SU-DHL-6 (cell line): ENCODE results near the gene ATP9A.

Experiments used
- H2AFZ ChIP-seq: fragments of 200-600 bp; sonication (generic); 2 replicates; pipeline ENCODE4 v1.6.1; 2014; ENCODE audit warnings: low read depth, mild to moderate bottlenecking, moderate library complexity, mixed read lengths, antibody characterized with exemption, low read length; ENCODE audit not compliant: severe bottlenecking
- H3F3A ChIP-seq: fragments of 200-600 bp; shearing (Covaris generic); 2 replicates; pipeline ENCODE4 v1.6.0; 2016; ENCODE audit warnings: antibody characterized with exemption, mild to moderate bottlenecking; ENCODE audit not compliant: insufficient read depth
- H3K27ac ChIP-seq: fragments of 200-600 bp; sonication (generic); 2 replicates; pipeline ENCODE4 v1.5.1; 2016; ENCODE audit warnings: low read depth, mild to moderate bottlenecking, low read length, moderate library complexity, mixed read lengths
- H3K27me3 ChIP-seq: fragments of 200-600 bp; sonication (generic), shearing (Covaris generic); 2 replicates; pipeline ENCODE4 v1.6.0; 2014; ENCODE audit warnings: mild to moderate bottlenecking, low read length
- H3K36me3 ChIP-seq: fragments of 200-600 bp; sonication (generic); 2 replicates; pipeline ENCODE4 v1.6.1; 2014; ENCODE audit warnings: mild to moderate bottlenecking, low read length, mixed read lengths
- H3K4me2 ChIP-seq: fragments of 300-600, 200-600 bp; shearing (Covaris generic), sonication (generic); 2 replicates; pipeline ENCODE4 v1.6.0; 2014; ENCODE audit warnings: low read length, low read depth, mild to moderate bottlenecking; ENCODE audit not compliant: poor library complexity, severe bottlenecking
- H3K4me3 ChIP-seq: fragments of 200-600 bp; sonication (generic); 2 replicates; pipeline ENCODE4 v1.5.1; 2014; ENCODE audit warnings: antibody characterized with exemption, low read length, mild to moderate bottlenecking, mixed read lengths; ENCODE audit not compliant: insufficient read depth, poor library complexity, severe bottlenecking
- H3K79me2 ChIP-seq: fragments of 200-600 bp; sonication (generic); 2 replicates; pipeline ENCODE4 v1.6.1; 2014; ENCODE audit warnings: mild to moderate bottlenecking, low read length, moderate library complexity; ENCODE audit not compliant: insufficient read depth
- H3K9ac ChIP-seq: fragments of 200-600 bp; sonication (generic); 2 replicates; pipeline ENCODE4 v1.7.0; 2014; ENCODE audit warnings: mild to moderate bottlenecking, low read length
- H3K9me2 ChIP-seq: fragments of 200-600 bp; sonication (generic); replicated peaks from 2 replicates; pipeline ENCODE4 v1.6.1; 2014; ENCODE audit warnings: low read length; ENCODE audit not compliant: insufficient read depth
- H3K9me3 ChIP-seq: fragments of 200-600 bp; sonication (generic); 2 replicates; pipeline ENCODE4 v1.6.1; 2014; ENCODE audit warnings: low read length, mixed read lengths; ENCODE audit not compliant: insufficient read depth
- H4K20me1 ChIP-seq: fragments of 200-600 bp; sonication (generic); 2 replicates; pipeline ENCODE4 v1.6.1; 2014; ENCODE audit warnings: low read depth, mild to moderate bottlenecking, antibody characterized with exemption, low read length, moderate library complexity, mixed read lengths
- EZH2phosphoT487 ChIP-seq: fragments of 200-600 bp; sonication (generic), shearing (Covaris generic); conservative IDR thresholded peaks from 2 replicates; pipeline ENCODE4 v1.6.1; 2018; ENCODE audit warnings: mild to moderate bottlenecking, antibody characterized with exemption, low read length, moderate library complexity, mixed read lengths
- TF ChIP-seq, protein P1 (sequence below): fragments of 200-600 bp; sonication (generic); IDR thresholded peaks from one replicate; pipeline ENCODE4 v1.5.1; 2017; ENCODE audit warnings: antibody characterized with exemption, mild to moderate bottlenecking, low read length, moderate library complexity; ENCODE audit not compliant: insufficient read depth, poor library complexity, severe bottlenecking

ATP9A gene

DNA sequence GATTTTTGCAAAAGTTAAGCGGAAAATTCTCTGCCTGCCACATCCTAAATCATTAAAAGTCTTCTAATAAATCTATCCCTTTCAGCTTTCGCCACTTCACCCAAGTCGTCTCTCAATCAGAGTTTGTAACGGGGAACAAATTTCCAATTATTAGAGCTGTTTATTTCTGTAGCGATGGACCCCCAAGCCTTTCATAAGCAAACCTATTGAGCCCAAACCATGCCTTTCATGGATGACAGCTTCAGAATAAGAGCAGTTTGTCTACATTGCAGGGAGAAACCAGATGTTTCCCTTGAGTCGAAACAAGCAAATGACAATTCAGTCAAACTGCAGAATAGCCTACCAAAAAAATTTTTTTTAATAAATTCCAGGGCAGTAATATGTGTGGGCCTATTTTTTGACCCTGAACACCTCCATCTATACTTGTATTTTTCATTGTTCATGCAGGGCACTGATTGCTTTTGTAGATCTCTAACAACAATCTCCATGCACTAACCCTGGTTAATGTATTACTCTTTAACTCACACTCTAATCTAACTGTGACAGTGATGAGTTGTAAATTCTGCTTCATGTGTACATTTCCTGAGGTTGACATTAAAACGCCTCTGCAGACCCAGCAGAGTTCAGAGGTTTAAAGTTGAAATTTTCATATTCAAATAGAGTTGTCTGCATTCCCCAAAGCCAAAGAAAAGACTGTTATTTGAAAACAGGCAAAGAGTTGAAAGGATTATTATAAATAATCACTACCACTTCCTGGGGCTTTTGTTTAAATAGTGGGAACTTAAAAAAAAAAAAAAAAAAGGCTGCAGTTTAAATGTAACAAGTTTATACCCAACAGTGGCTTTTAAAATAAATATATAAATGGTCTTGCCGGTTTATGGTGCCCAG is 64.5 kb downstream of the ATP9A start:
- no peaks in the 10 kb centered on the region for H4K20me1 ChIP-seq
- H3K4me2 ChIP-seq = no peak overlapping the region
- H3K79me2 ChIP-seq = no peaks in the 10 kb centered on the region
- H3F3A ChIP-seq = no peaks in the 10 kb centered on the region
- no peak overlapping the region for H2AFZ ChIP-seq
- H3K27ac ChIP-seq = no peak overlapping the region
- H3K9ac ChIP-seq = no peak overlapping the region
- H3K9me3 ChIP-seq = no peaks in the 10 kb centered on the region
- no peak overlapping the region for H3K4me3 ChIP-seq
- H3K27me3 ChIP-seq = no peaks in the 10 kb centered on the region
- H3K36me3 ChIP-seq = no peaks in the 10 kb centered on the region
- TF ChIP-seq EZH2phosphoT487 = no peak
- TF ChIP-seq, protein P1, sequence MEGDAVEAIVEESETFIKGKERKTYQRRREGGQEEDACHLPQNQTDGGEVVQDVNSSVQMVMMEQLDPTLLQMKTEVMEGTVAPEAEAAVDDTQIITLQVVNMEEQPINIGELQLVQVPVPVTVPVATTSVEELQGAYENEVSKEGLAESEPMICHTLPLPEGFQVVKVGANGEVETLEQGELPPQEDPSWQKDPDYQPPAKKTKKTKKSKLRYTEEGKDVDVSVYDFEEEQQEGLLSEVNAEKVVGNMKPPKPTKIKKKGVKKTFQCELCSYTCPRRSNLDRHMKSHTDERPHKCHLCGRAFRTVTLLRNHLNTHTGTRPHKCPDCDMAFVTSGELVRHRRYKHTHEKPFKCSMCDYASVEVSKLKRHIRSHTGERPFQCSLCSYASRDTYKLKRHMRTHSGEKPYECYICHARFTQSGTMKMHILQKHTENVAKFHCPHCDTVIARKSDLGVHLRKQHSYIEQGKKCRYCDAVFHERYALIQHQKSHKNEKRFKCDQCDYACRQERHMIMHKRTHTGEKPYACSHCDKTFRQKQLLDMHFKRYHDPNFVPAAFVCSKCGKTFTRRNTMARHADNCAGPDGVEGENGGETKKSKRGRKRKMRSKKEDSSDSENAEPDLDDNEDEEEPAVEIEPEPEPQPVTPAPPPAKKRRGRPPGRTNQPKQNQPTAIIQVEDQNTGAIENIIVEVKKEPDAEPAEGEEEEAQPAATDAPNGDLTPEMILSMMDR = no peak
- no peaks in the 10 kb centered on the region for H3K9me2 ChIP-seq

- no peaks in the 10 kb centered on the region for H3K79me2 ChIP-seq
- H3K36me3 ChIP-seq = no peaks in the 10 kb centered on the region
- no peak overlapping the region for H3K27ac ChIP-seq
- no peak overlapping the region for H3K4me3 ChIP-seq
- H3K27me3 ChIP-seq = no peaks in the 10 kb centered on the region
- no peaks in the 10 kb centered on the region for H4K20me1 ChIP-seq
- no peak for TF ChIP-seq EZH2phosphoT487
- TF ChIP-seq, protein P1 = no peak
- H3K4me2 ChIP-seq = no peak overlapping the region
- no peaks in the 10 kb centered on the region for H3F3A ChIP-seq
- no peak overlapping the region for H2AFZ ChIP-seq
- no peaks in the 10 kb centered on the region for H3K9me2 ChIP-seq
- no peaks in the 10 kb centered on the region for H3K9me3 ChIP-seq
- H3K9ac ChIP-seq = no peak overlapping the region
Measured at GRCh38 chr20:51702556-51702955, 65.6 kb downstream of the ATP9A start.

GRCh38 chr20:51700809-51701285 is 67.3 kb downstream of the ATP9A start:
- Histone ChIP-seq H3K9ac (no peak overlapping the region), H3K9me2 (no peaks in the 10 kb centered on the region), H4K20me1 (no peaks in the 10 kb centered on the region), H3K9me3 (no peaks in the 10 kb centered on the region), H3K4me3 (no peak overlapping the region), H3K27me3 (no peaks in the 10 kb centered on the region), H3F3A (no peaks in the 10 kb centered on the region), H2AFZ (no peak overlapping the region), H3K79me2 (no peaks in the 10 kb centered on the region), H3K4me2 (no peak overlapping the region), H3K36me3 (no peaks in the 10 kb centered on the region), H3K27ac (no peak overlapping the region)
- no peak for TF ChIP-seq EZH2phosphoT487
- TF ChIP-seq, protein P1 = peak; percentile 52
